GM12878 (cell line): ENCODE measurements around the gene NTN1. TPM values are rescaled to one million over a fixed set of nuclear protein-coding genes. Genes with fewer than 3 reads are reported as not detected.

ENCODE experiments used
- ATAC-seq: fragments of 200-7000 bp; cut with Tn5 transposase; 3 replicates; pipeline ENCODE4 v1.9.1; 2020; ENCODE audit warnings: mild to moderate bottlenecking, moderate library complexity
- BruUV-seq: library from RNA; stranded (reverse); fragments of 400-500 nt; replicated peaks from 2 replicates; lab custom pipeline; 2021; lab: Mats Ljungman, UMichigan
- CTCF ChIA-PET: fragments of 300-600 bp; sonication (Branson Sonifier 250); formaldehyde crosslinking; extraction: SDS; loops from one replicate; lab custom pipeline; 2021; ENCODE audit warnings: inconsistent platforms; lab: Yijun Ruan, JAX
- POLR2A ChIA-PET: fragments of 350-600 bp; formaldehyde crosslinking; extraction: SDS; loops from one replicate; lab custom pipeline; 2021; ENCODE audit warnings: inconsistent platforms; lab: Charles Lee
- RAD21 ChIA-PET: fragments of 300-600 bp; sonication (Branson Sonifier 250); formaldehyde crosslinking; loops from one replicate; lab custom pipeline; 2023; ENCODE audit warnings: antibody characterized with exemption; ENCODE audit not compliant: unreplicated experiment; lab: Charles Lee
- SMC1A ChIA-PET: fragments of 300-600 bp; sonication (Branson Sonifier 250); formaldehyde crosslinking; loops from one replicate; lab custom pipeline; 2023; ENCODE audit not compliant: unreplicated experiment, uncharacterized antibody; lab: Charles Lee
- DNase-seq: peaks from one replicate; pipeline ENCODE4 v3.0.0-alpha.2; 2011; ENCODE audit warnings: low read depth, low spot score
- FAIRE-seq: peaks from 3 replicates; lab custom pipeline; 2011; peaks lifted over from hg19 to GRCh38; lab: Jason Lieb, UNC
- H2AFZ ChIP-seq: 2 replicates; pipeline ENCODE4 v1.6.0; 2011; ENCODE audit warnings: low read depth, low read length, control low read depth; ENCODE audit not compliant: control insufficient read depth
- H3K27ac ChIP-seq: 2 replicates; pipeline ENCODE4 v1.5.1; 2011; ENCODE audit warnings: control low read depth; ENCODE audit not compliant: control insufficient read depth, insufficient read depth
- H3K27me3 ChIP-seq, 2 experiments: replicated peaks in 1 of 2; 2 replicates each; pipeline versions ENCODE4 v1.6.0 to v1.6.1; 2011; ENCODE audit warnings: low read length in 1 of 2; ENCODE audit not compliant: control insufficient read depth in 2 of 2, insufficient read depth in 2 of 2
- H3K36me3 ChIP-seq, 2 experiments: 2 replicates each; pipeline ENCODE4 v1.5.1; 2011; ENCODE audit warnings: low read length in 1 of 2; ENCODE audit not compliant: control insufficient read depth in 2 of 2, insufficient read depth in 2 of 2
- H3K4me1 ChIP-seq: 2 replicates; pipeline ENCODE4 v1.6.1; 2011; ENCODE audit warnings: mild to moderate bottlenecking, low read length, moderate library complexity, mixed read lengths; ENCODE audit not compliant: control insufficient read depth, insufficient read depth
- H3K4me2 ChIP-seq: 2 replicates; pipeline ENCODE4 v1.6.0; 2011; ENCODE audit warnings: control low read depth; ENCODE audit not compliant: control insufficient read depth, insufficient read depth
- H3K4me3 ChIP-seq: fragments of 200-600 bp; sonication (generic); 2 replicates; pipeline ENCODE4 v1.5.1; 2016
- H3K79me2 ChIP-seq: 2 replicates; pipeline ENCODE4 v1.6.0; 2011; ENCODE audit warnings: low read length; ENCODE audit not compliant: control insufficient read depth, insufficient read depth
- H3K9ac ChIP-seq: 2 replicates; pipeline ENCODE4 v1.8.0; 2011; ENCODE audit warnings: low read length, control low read depth, mixed read lengths; ENCODE audit not compliant: control insufficient read depth, insufficient read depth
- H3K9me3 ChIP-seq: replicated peaks from 3 replicates; pipeline ENCODE4 v1.5.1; 2011; ENCODE audit warnings: mild to moderate bottlenecking, low read length; ENCODE audit not compliant: control insufficient read depth, insufficient read depth
- H4K20me1 ChIP-seq: 2 replicates; pipeline ENCODE4 v1.6.0; 2011; ENCODE audit not compliant: control insufficient read depth, insufficient read depth
- ATF2 ChIP-seq: IDR thresholded peaks from 2 replicates; pipeline ENCODE4 v1.6.1; 2012; ENCODE audit warnings: low read length, inconsistent platforms
- CREB1 ChIP-seq: IDR thresholded peaks from 2 replicates; pipeline ENCODE4 v1.6.1; 2012; ENCODE audit warnings: low read depth, mild to moderate bottlenecking, inconsistent platforms
- E4F1 ChIP-seq: fragments of 450-650 bp; IDR thresholded peaks from 2 replicates; pipeline ENCODE4 v1.6.1; 2018; ENCODE audit warnings: borderline replicate concordance, mild to moderate bottlenecking; ENCODE audit not compliant: partially characterized antibody
- ELK1 ChIP-seq: IDR thresholded peaks from 2 replicates; pipeline ENCODE4 v1.6.1; 2012; ENCODE audit warnings: low read depth, low read length, improper control_type of control experiment
- HSF1 ChIP-seq: fragments of 150-350 bp; IDR thresholded peaks from 2 replicates; pipeline ENCODE4 v1.6.1; 2014; ENCODE audit warnings: mild to moderate bottlenecking, low read depth, low read length
- IKZF1 ChIP-seq: fragments of 450-650 bp; conservative IDR thresholded peaks from 2 replicates; pipeline ENCODE4 v1.6.1; 2017; ENCODE audit warnings: antibody characterized with exemption, mild to moderate bottlenecking
- NFIC ChIP-seq: IDR thresholded peaks from 2 replicates; pipeline ENCODE4 v1.6.1; 2012; ENCODE audit warnings: low read depth, mild to moderate bottlenecking, inconsistent platforms, low read length, moderate library complexity
- NR2C1 ChIP-seq: fragments of 450-650 bp; IDR thresholded peaks from 2 replicates; pipeline ENCODE4 v1.6.1; 2017; ENCODE audit warnings: antibody characterized with exemption, mild to moderate bottlenecking, moderate library complexity
- NR2F1 ChIP-seq: fragments of 450-650 bp; conservative IDR thresholded peaks from 2 replicates; pipeline ENCODE4 v1.6.1; 2017; ENCODE audit warnings: mild to moderate bottlenecking
- REST ChIP-seq: IDR thresholded peaks from 2 replicates; pipeline ENCODE4 v1.6.1; 2012; ENCODE audit warnings: mild to moderate bottlenecking, low read depth, low read length
- TCF12 ChIP-seq: IDR thresholded peaks from 2 replicates; pipeline ENCODE4 v1.6.1; 2011; ENCODE audit warnings: low read depth, mild to moderate bottlenecking, low read length
- ZNF207 ChIP-seq: fragments of 450-650 bp; IDR thresholded peaks from 2 replicates; pipeline ENCODE4 v1.6.1; 2014; ENCODE audit warnings: antibody characterized with exemption, mild to moderate bottlenecking, borderline replicate concordance
- ZNF274 ChIP-seq: IDR thresholded peaks from one replicate; pipeline ENCODE4 v1.8.0; 2011; ENCODE audit not compliant: insufficient read length, insufficient read depth
- whole genome bisulfite sequencing: methylation state at CpG from one replicate; pipeline ENCODE4 v1.1.6; 2016; ENCODE audit warnings: low lambda C conversion rate; ENCODE audit not compliant: insufficient replicate concordance, insufficient coverage; ENCODE audit errors: missing lambda C conversion rate; 5-methylcytosine and 5-hydroxymethylcytosine counted together
- in situ Hi-C: fragments of 300-500 bp; cut with MboI; formaldehyde crosslinking; loops from 9 replicates; pipeline ENCODE4 v1.14.3; 2018; ENCODE audit warnings: mixed read lengths
- intact Hi-C: fragments of 100-400 bp; cut with micrococcal nuclease; formaldehyde crosslinking; loops from one replicate; pipeline ENCODE4 v1.14.2; 2022; ENCODE audit not compliant: unreplicated experiment
- polyA plus RNA-seq, 11 experiments: library from polyadenylated mRNA; depleted of rRNA in 4 of 11; unstranded in 6 of 11; stranded (reverse) in 5 of 11; fragments of >200 nt; fragmentation: Nextera tagmentation in 4 of 11; fragmentation: Illumina TruSeq in 1 of 11; extraction: Ambion mirVana in 4 of 11; extraction: Trizol in 1 of 11; gene quantifications; 1 replicate in 1 of 11; 2 replicates in 10 of 11; pipeline versions ENCODE4 v1.2.1 to v1.2.3, GENCODE V29; 2011 to 2016; ENCODE audit warnings: inconsistent platforms in 2 of 11, missing spikeins in 2 of 11, low read depth in 1 of 11
- total RNA-seq, 4 experiments: library from RNA; depleted of rRNA in 3 of 4; stranded (reverse); fragments of >200 nt in 3 of 4; fragmentation: Illumina TruSeq in 1 of 4; extraction: Trizol in 1 of 4; gene quantifications; 2 replicates each; pipeline versions ENCODE4 v1.2.1 to v1.2.3, GENCODE V29; 2013 to 2021

The NTN1 gene
- total and polyA plus RNA-seq, 10 of the 15 experiments (the other 5 are each of a cell fraction or from before 2014, with no cell fraction given), result 0.02 to 0.89 (median 0.35) TPM

GRCh38 chr17:9158544-9159452, 137.5 kb downstream of the NTN1 start:
- FAIRE-seq, result no peak
- no peaks in the 10 kb centered on the region; the same call in 1 of the 3 replicates for H3K9me3 ChIP-seq
- ChIA-PET RAD21 (no interaction called here), CTCF (no interaction called here), SMC1A (interaction anchor here (1.0 kb wide), 1 partner anchor 197 kb away, joined by 3 read pairs; no protein-coding TSS in a partner anchor), POLR2A (no interaction called here)
- no peaks in the 10 kb centered on the region for H3K27me3 ChIP-seq
- H3K4me2 ChIP-seq, result no peak overlapping the region
- no peak overlapping the region for H3K9ac ChIP-seq
- intact Hi-C loops, result no loop called here
- no peak overlapping the region for H3K27ac ChIP-seq
- H2AFZ ChIP-seq, result no peak overlapping the region
- H4K20me1 ChIP-seq, result no peaks in the 10 kb centered on the region
- 25% methylated on average over 6 of the region's 6 CpGs for WGBS
- H3K36me3 ChIP-seq, result no peaks in the 10 kb centered on the region
- no peak for DNase-seq
- no peak overlapping the region for H3K4me3 ChIP-seq
- H3K79me2 ChIP-seq, result no peaks in the 10 kb centered on the region
- no TSS peak for BruUV-seq
- in situ Hi-C loops, result no loop called here
- ATAC-seq, result no peak
- no peaks in the 10 kb centered on the region for H3K4me1 ChIP-seq
- TF ChIP-seq ZNF274 (no peak), TCF12 (no peak), E4F1 (no peak), ZNF207 (no peak), HSF1 (no peak), NR2C1 (no peak), REST (no peak), IKZF1 (no peak), ATF2 (no peak), NFIC (no peak), NR2F1 (no peak), CREB1 (no peak), ELK1 (no peak)
